GM12878 (cell line): ENCODE measurements around the gene BBX. TPM values are rescaled to one million over a fixed set of nuclear protein-coding genes. Genes with fewer than 3 reads are reported as not detected.

Experiments
- ATAC-seq: fragments of 200-7000 bp; cut with Tn5 transposase; 3 replicates; pipeline ENCODE4 v1.9.1; 2020; ENCODE audit warnings: mild to moderate bottlenecking, moderate library complexity
- BruUV-seq: library from RNA; stranded (reverse); fragments of 400-500 nt; replicated peaks from 2 replicates; lab custom pipeline; 2021; lab: Mats Ljungman, UMichigan
- CTCF ChIA-PET: fragments of 300-600 bp; sonication (Branson Sonifier 250); formaldehyde crosslinking; extraction: SDS; loops from one replicate; lab custom pipeline; 2021; ENCODE audit warnings: inconsistent platforms; lab: Yijun Ruan, JAX
- POLR2A ChIA-PET: fragments of 350-600 bp; formaldehyde crosslinking; extraction: SDS; loops from one replicate; lab custom pipeline; 2021; ENCODE audit warnings: inconsistent platforms; lab: Charles Lee
- RAD21 ChIA-PET: fragments of 300-600 bp; sonication (Branson Sonifier 250); formaldehyde crosslinking; loops from one replicate; lab custom pipeline; 2023; ENCODE audit warnings: antibody characterized with exemption; ENCODE audit not compliant: unreplicated experiment; lab: Charles Lee
- SMC1A ChIA-PET: fragments of 300-600 bp; sonication (Branson Sonifier 250); formaldehyde crosslinking; loops from one replicate; lab custom pipeline; 2023; ENCODE audit not compliant: unreplicated experiment, uncharacterized antibody; lab: Charles Lee
- DNase-seq: peaks from one replicate; pipeline ENCODE4 v3.0.0-alpha.2; 2011; ENCODE audit warnings: low read depth, low spot score
- FAIRE-seq: peaks from 3 replicates; lab custom pipeline; 2011; peaks lifted over from hg19 to GRCh38; lab: Jason Lieb, UNC
- H2AFZ ChIP-seq: 2 replicates; pipeline ENCODE4 v1.6.0; 2011; ENCODE audit warnings: low read depth, low read length, control low read depth; ENCODE audit not compliant: control insufficient read depth
- H3K27ac ChIP-seq: 2 replicates; pipeline ENCODE4 v1.5.1; 2011; ENCODE audit warnings: control low read depth; ENCODE audit not compliant: control insufficient read depth, insufficient read depth
- H3K27me3 ChIP-seq, 2 experiments: replicated peaks in 1 of 2; 2 replicates each; pipeline versions ENCODE4 v1.6.0 to v1.6.1; 2011; ENCODE audit warnings: low read length in 1 of 2; ENCODE audit not compliant: control insufficient read depth in 2 of 2, insufficient read depth in 2 of 2
- H3K36me3 ChIP-seq, 2 experiments: 2 replicates each; pipeline ENCODE4 v1.5.1; 2011; ENCODE audit warnings: low read length in 1 of 2; ENCODE audit not compliant: control insufficient read depth in 2 of 2, insufficient read depth in 2 of 2
- H3K4me1 ChIP-seq: 2 replicates; pipeline ENCODE4 v1.6.1; 2011; ENCODE audit warnings: mild to moderate bottlenecking, low read length, moderate library complexity, mixed read lengths; ENCODE audit not compliant: control insufficient read depth, insufficient read depth
- H3K4me2 ChIP-seq: 2 replicates; pipeline ENCODE4 v1.6.0; 2011; ENCODE audit warnings: control low read depth; ENCODE audit not compliant: control insufficient read depth, insufficient read depth
- H3K4me3 ChIP-seq: fragments of 200-600 bp; sonication (generic); 2 replicates; pipeline ENCODE4 v1.5.1; 2016
- H3K79me2 ChIP-seq: 2 replicates; pipeline ENCODE4 v1.6.0; 2011; ENCODE audit warnings: low read length; ENCODE audit not compliant: control insufficient read depth, insufficient read depth
- H3K9ac ChIP-seq: 2 replicates; pipeline ENCODE4 v1.8.0; 2011; ENCODE audit warnings: low read length, control low read depth, mixed read lengths; ENCODE audit not compliant: control insufficient read depth, insufficient read depth
- H3K9me3 ChIP-seq: replicated peaks from 3 replicates; pipeline ENCODE4 v1.5.1; 2011; ENCODE audit warnings: mild to moderate bottlenecking, low read length; ENCODE audit not compliant: control insufficient read depth, insufficient read depth
- H4K20me1 ChIP-seq: 2 replicates; pipeline ENCODE4 v1.6.0; 2011; ENCODE audit not compliant: control insufficient read depth, insufficient read depth
- BCL3 ChIP-seq: IDR thresholded peaks from 2 replicates; pipeline ENCODE4 v1.6.1; 2011; ENCODE audit warnings: borderline replicate concordance, low read depth, mild to moderate bottlenecking, moderate library complexity, low read length; ENCODE audit not compliant: insufficient read depth, poor library complexity, severe bottlenecking
- EED ChIP-seq: sonication (generic); IDR thresholded peaks from 2 replicates; pipeline ENCODE4 v1.6.1; 2016; ENCODE audit warnings: antibody characterized with exemption, low read depth
- ELK1 ChIP-seq: IDR thresholded peaks from 2 replicates; pipeline ENCODE4 v1.6.1; 2012; ENCODE audit warnings: low read depth, low read length, improper control_type of control experiment
- FOXK2 ChIP-seq: fragments of 450-650 bp; IDR thresholded peaks from 2 replicates; pipeline ENCODE4 v1.6.1; 2017; ENCODE audit warnings: mild to moderate bottlenecking, moderate library complexity
- GABPA ChIP-seq: IDR thresholded peaks from 2 replicates; pipeline ENCODE4 v1.6.1; 2014; ENCODE audit warnings: antibody characterized with exemption, low read depth, mild to moderate bottlenecking, inconsistent platforms
- MEF2B ChIP-seq: fragments of 450-650 bp; IDR thresholded peaks from 2 replicates; pipeline ENCODE4 v1.6.1; 2018; ENCODE audit warnings: mild to moderate bottlenecking, moderate library complexity; ENCODE audit not compliant: partially characterized antibody, poor library complexity, severe bottlenecking
- RB1 ChIP-seq: fragments of 450-650 bp; formaldehyde crosslinking; IDR thresholded peaks from 2 replicates; pipeline ENCODE4 v1.6.1; 2017; ENCODE audit warnings: mild to moderate bottlenecking, borderline replicate concordance
- TBL1XR1 ChIP-seq: IDR thresholded peaks from 2 replicates; pipeline ENCODE4 v1.6.1; 2012; ENCODE audit warnings: low read depth, low read length, improper control_type of control experiment
- YBX1 ChIP-seq: fragments of 450-650 bp; IDR thresholded peaks from 2 replicates; pipeline ENCODE4 v1.6.1; 2016; ENCODE audit warnings: antibody characterized with exemption
- whole genome bisulfite sequencing: methylation state at CpG from one replicate; pipeline ENCODE4 v1.1.6; 2016; ENCODE audit warnings: low lambda C conversion rate; ENCODE audit not compliant: insufficient replicate concordance, insufficient coverage; ENCODE audit errors: missing lambda C conversion rate; 5-methylcytosine and 5-hydroxymethylcytosine counted together
- in situ Hi-C: fragments of 300-500 bp; cut with MboI; formaldehyde crosslinking; loops from 9 replicates; pipeline ENCODE4 v1.14.3; 2018; ENCODE audit warnings: mixed read lengths
- intact Hi-C: fragments of 100-400 bp; cut with micrococcal nuclease; formaldehyde crosslinking; loops from one replicate; pipeline ENCODE4 v1.14.2; 2022; ENCODE audit not compliant: unreplicated experiment
- polyA plus RNA-seq, 11 experiments: library from polyadenylated mRNA; depleted of rRNA in 4 of 11; unstranded in 6 of 11; stranded (reverse) in 5 of 11; fragments of >200 nt; fragmentation: Nextera tagmentation in 4 of 11; fragmentation: Illumina TruSeq in 1 of 11; extraction: Ambion mirVana in 4 of 11; extraction: Trizol in 1 of 11; gene quantifications; 1 replicate in 1 of 11; 2 replicates in 10 of 11; pipeline versions ENCODE4 v1.2.1 to v1.2.3, GENCODE V29; 2011 to 2016; ENCODE audit warnings: inconsistent platforms in 2 of 11, missing spikeins in 2 of 11, low read depth in 1 of 11
- total RNA-seq, 4 experiments: library from RNA; depleted of rRNA in 3 of 4; stranded (reverse); fragments of >200 nt in 3 of 4; fragmentation: Illumina TruSeq in 1 of 4; extraction: Trizol in 1 of 4; gene quantifications; 2 replicates each; pipeline versions ENCODE4 v1.2.1 to v1.2.3, GENCODE V29; 2013 to 2021
- TF ChIP-seq, protein P1 (sequence below): IDR thresholded peaks from 2 replicates; pipeline ENCODE4 v1.6.1; 2011; ENCODE audit warnings: borderline replicate concordance, low read depth, mild to moderate bottlenecking, moderate library complexity, mixed read lengths, low read length; ENCODE audit not compliant: insufficient read depth; ENCODE audit errors: extremely low read length

Gene BBX
- total and polyA plus RNA-seq, 10 of the 15 experiments (the other 5 are each of a cell fraction or from before 2014, with no cell fraction given): 13.3 to 38.5 (median 32.0) TPM

GRCh38 chr3:107716734-107717133 is 194.0 kb downstream of the BBX start:
- Histone ChIP-seq H3K79me2 (no peaks in the 10 kb centered on the region), H3K4me2 (no peak overlapping the region), H3K4me1 (no peaks in the 10 kb centered on the region), H3K9me3 (no peaks in the 10 kb centered on the region), H3K36me3 (peaks cover 0 to 3% of the 10 kb centered on the region in 2 experiments; a peak in 1 of 4 replicates), H2AFZ (no peak overlapping the region)
- in situ Hi-C loops (no loop called here), intact Hi-C loops (no loop called here)
- CTCF ChIA-PET: interaction anchor here (0.9 to 2.1 kb wide), 10 partner anchors 10 to 138 kb away, joined by 3 to 7 read pairs (median 4); no protein-coding TSS in a partner anchor
- POLR2A ChIA-PET: no interaction called here
- no peak for FAIRE-seq
- BruUV-seq: no TSS peak
- TF ChIP-seq TBL1XR1: no peak
- TF ChIP-seq ELK1: no peak
- TF ChIP-seq GABPA: no peak
- TF ChIP-seq, protein P1, sequence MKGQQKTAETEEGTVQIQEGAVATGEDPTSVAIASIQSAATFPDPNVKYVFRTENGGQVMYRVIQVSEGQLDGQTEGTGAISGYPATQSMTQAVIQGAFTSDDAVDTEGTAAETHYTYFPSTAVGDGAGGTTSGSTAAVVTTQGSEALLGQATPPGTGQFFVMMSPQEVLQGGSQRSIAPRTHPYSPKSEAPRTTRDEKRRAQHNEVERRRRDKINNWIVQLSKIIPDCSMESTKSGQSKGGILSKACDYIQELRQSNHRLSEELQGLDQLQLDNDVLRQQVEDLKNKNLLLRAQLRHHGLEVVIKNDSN: no peak
- no peak for TF ChIP-seq EED
- TF ChIP-seq RB1: no peak
- no peak for TF ChIP-seq MEF2B
- TF ChIP-seq BCL3: no peak
- TF ChIP-seq YBX1: no peak
- no peak for TF ChIP-seq FOXK2
- TF ChIP-seq, all 136 proteins: peak for 0
- ATAC-seq (no peak), DNase-seq (no peak)
- WGBS: 97% methylated on average over 3 of the region's 3 CpGs
- ChIA-PET SMC1A (interaction anchor here (1.3 to 1.6 kb wide), 2 partner anchors 14 to 20 kb away, joined by 3 to 5 read pairs; no protein-coding TSS in a partner anchor), RAD21 (no interaction called here)
- Histone ChIP-seq H3K4me3 (no peak overlapping the region), H4K20me1 (no peaks in the 10 kb centered on the region), H3K27ac (no peak overlapping the region), H3K9ac (no peak overlapping the region), H3K27me3 (no peaks in the 10 kb centered on the region)
